Skeletal muscle tissue (tissue), 4 donors: ENCODE data around the gene RIPOR3. TPM values are rescaled to one million over a fixed set of nuclear protein-coding genes. Genes with fewer than 3 reads are reported as not detected.

Source experiments
- H3K27ac ChIP-seq: one replicate; pipeline ENCODE4 v1.7.0; 2013; ENCODE audit warnings: mild to moderate bottlenecking, low read depth, low read length, inconsistent platforms
- H3K27me3 ChIP-seq, 3 donors: one replicate each; pipeline ENCODE4 v1.7.0; 2013; ENCODE audit warnings: low read length in 3 of 3; ENCODE audit not compliant: control insufficient read depth in 3 of 3, insufficient read depth in 3 of 3
- H3K36me3 ChIP-seq, 3 donors: one replicate each; pipeline ENCODE4 v1.7.0; 2013; ENCODE audit warnings: low read length in 3 of 3; ENCODE audit not compliant: control insufficient read depth in 3 of 3, insufficient read depth in 3 of 3
- H3K4me1 ChIP-seq, 3 donors: one replicate each; pipeline ENCODE4 v1.7.0; 2013; ENCODE audit warnings: low read length in 3 of 3, mild to moderate bottlenecking in 3 of 3; ENCODE audit not compliant: control insufficient read depth in 3 of 3, insufficient read depth in 3 of 3
- H3K4me3 ChIP-seq, 3 donors: one replicate each; pipeline ENCODE4 v1.7.0; 2013; ENCODE audit warnings: low read length in 3 of 3
- H3K9ac ChIP-seq, 3 donors: one replicate each; pipeline ENCODE4 v1.7.0; 2013; ENCODE audit warnings: low read length in 3 of 3, mild to moderate bottlenecking in 3 of 3, moderate library complexity in 2 of 3, low read depth in 1 of 3
- H3K9me3 ChIP-seq, 3 donors: one replicate each; pipeline ENCODE4 v1.7.0; 2013; ENCODE audit warnings: low read length in 3 of 3; ENCODE audit not compliant: control insufficient read depth in 3 of 3
- total RNA-seq: library from RNA; depleted of rRNA; stranded (reverse); fragments of >200 nt; gene quantifications from one replicate; pipeline ENCODE4 v1.2.3, GENCODE V29; 2014
- donor health status: Osteomylitis.

The RIPOR3 gene
- total RNA-seq, 1 donor from 2014 or later = 2.6 TPM

DNA sequence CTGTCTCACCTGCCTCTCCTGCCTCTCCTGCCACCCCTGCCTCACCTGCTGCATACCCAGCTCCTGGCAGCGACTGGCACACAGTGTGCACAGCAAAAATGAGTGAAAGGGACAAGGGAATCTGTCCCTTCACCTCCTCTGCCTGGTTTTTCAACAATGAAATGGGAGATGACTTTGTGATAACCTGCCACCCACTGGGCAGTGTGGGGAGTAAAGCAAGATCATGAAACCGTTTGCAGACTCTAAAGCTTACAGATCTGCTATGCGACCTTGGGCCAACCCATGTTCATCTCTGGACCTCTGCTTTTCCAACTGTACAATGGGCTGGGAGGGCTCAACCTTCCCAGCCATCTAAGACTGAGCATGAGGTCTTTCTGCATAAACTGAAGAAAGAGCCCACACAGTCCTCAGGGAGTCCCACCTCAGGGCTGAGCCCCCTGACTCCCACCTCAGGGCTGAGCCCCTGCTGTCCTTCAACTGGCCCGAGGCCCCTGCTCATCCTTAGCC is 81.1 kb downstream of the RIPOR3 start:
- Histone ChIP-seq H3K9ac (no peak overlapping the region), H3K4me3 (no peak overlapping the region), H3K9me3 (no peaks in the 10 kb centered on the region), H3K36me3 (no peaks in the 10 kb centered on the region), H3K27ac (no peak overlapping the region), H3K27me3 (no peaks in the 10 kb centered on the region), H3K4me1 (peaks cover 0 to 4% (median 0%) of the 10 kb centered on the region in 3 donors)

GRCh38 chr20:50609438-50609989 is 81.8 kb downstream of the RIPOR3 start:
- H3K9ac ChIP-seq = no peak overlapping the region
- peaks cover 0 to 4% (median 0%) of the 10 kb centered on the region in 3 donors for H3K4me1 ChIP-seq
- no peaks in the 10 kb centered on the region for H3K9me3 ChIP-seq
- H3K27me3 ChIP-seq = no peaks in the 10 kb centered on the region
- H3K36me3 ChIP-seq = no peaks in the 10 kb centered on the region
- H3K4me3 ChIP-seq = no peak overlapping the region
- no peak overlapping the region for H3K27ac ChIP-seq

GRCh38 chr20:50608750-50609104 is 82.6 kb downstream of the RIPOR3 start:
- Histone ChIP-seq H3K27ac (no peak overlapping the region), H3K4me1 (peaks cover 0 to 4% (median 0%) of the 10 kb centered on the region in 3 donors), H3K9me3 (no peaks in the 10 kb centered on the region), H3K9ac (no peak overlapping the region), H3K36me3 (peaks cover 0 to 2% (median 0%) of the 10 kb centered on the region in 3 donors), H3K27me3 (no peaks in the 10 kb centered on the region), H3K4me3 (no peak overlapping the region)

DNA sequence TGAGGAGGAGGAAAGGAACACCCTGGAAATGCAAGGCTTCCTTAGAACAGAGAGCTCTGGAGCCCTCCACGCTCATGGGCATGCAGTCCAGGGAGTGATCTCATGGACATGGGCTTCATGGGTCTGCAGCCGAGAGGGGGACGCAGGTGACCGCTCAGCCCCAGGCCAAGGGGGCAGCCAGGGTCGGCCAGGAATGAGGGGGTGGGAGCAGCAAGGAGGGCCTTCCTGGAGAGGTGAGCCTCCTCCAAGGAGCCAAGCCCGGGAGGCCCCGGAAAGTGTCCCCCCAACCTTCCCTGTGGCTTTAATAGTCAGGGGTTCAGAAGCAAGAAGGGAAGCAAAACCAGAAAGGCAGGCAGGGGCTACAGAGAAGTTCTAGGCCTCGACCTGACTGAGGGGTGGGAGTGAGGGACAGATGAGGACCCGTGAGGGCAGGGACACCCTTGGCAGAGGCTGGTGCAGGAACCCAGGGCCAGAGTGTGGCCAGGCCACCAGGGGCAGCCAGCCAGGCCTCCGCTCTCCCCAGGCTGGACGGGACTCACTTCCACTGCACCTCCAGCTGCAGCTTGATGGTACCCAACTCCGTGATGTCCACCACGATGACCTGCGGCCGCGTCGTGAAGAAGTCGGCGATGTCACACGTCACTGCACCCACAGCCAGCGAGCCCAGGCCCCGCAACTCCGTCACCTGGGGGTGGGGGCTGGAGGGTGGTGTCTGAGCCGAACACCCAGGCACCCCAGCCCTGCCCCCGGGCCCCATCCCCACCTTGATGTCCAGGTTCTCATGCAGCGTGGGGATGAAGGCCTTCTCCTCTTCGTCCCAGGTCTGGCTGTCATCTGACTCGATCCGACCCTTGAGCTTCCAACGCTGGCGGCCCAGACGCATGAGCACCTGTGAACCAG is 83.2 kb downstream of the RIPOR3 start:
- Histone ChIP-seq H3K36me3 (peaks cover 0 to 2% (median 0%) of the 10 kb centered on the region in 3 donors), H3K9ac (no peak overlapping the region), H3K9me3 (no peaks in the 10 kb centered on the region), H3K27ac (no peak overlapping the region), H3K27me3 (peaks cover 0 to 5% (median 0%) of the 10 kb centered on the region in 3 donors), H3K4me3 (no peak overlapping the region), H3K4me1 (peaks cover 0 to 4% (median 0%) of the 10 kb centered on the region in 3 donors)

GRCh38 chr20:50607436-50607835 is 83.9 kb downstream of the RIPOR3 start:
- Histone ChIP-seq H3K36me3 (peaks cover 0 to 2% (median 0%) of the 10 kb centered on the region in 3 donors), H3K27ac (no peak overlapping the region), H3K27me3 (peaks cover 0 to 9% (median 3%) of the 10 kb centered on the region in 3 donors), H3K9ac (no peak overlapping the region), H3K4me3 (no peak overlapping the region), H3K9me3 (no peaks in the 10 kb centered on the region), H3K4me1 (peaks cover 0 to 4% (median 0%) of the 10 kb centered on the region in 3 donors)

- Histone ChIP-seq H3K9ac (no peak overlapping the region), H3K9me3 (no peaks in the 10 kb centered on the region), H3K27ac (no peak overlapping the region), H3K36me3 (peaks cover 0 to 2% (median 0%) of the 10 kb centered on the region in 3 donors), H3K4me3 (no peak overlapping the region), H3K4me1 (no peaks in the 10 kb centered on the region), H3K27me3 (peaks cover 6 to 25% (median 10%) of the 10 kb centered on the region in 3 donors)
These were observed 86.2 kb downstream of the RIPOR3 start for GRCh38 chr20:50605136-50605535.

GRCh38 chr20:50604451-50604850 is 86.9 kb downstream of the RIPOR3 start:
- peaks cover 0 to 2% (median 0%) of the 10 kb centered on the region in 3 donors for H3K36me3 ChIP-seq

GRCh38 chr20:50602432-50603088 is 88.8 kb downstream of the RIPOR3 start:
- Histone ChIP-seq H3K27me3 (peaks cover 8 to 40% (median 13%) of the 10 kb centered on the region in 3 donors), H3K9me3 (no peaks in the 10 kb centered on the region), H3K27ac (no peak overlapping the region), H3K4me3 (no peak overlapping the region), H3K9ac (no peak overlapping the region), H3K4me1 (peaks cover 0 to 3% (median 3%) of the 10 kb centered on the region in 3 donors), H3K36me3 (peaks cover 0 to 2% (median 0%) of the 10 kb centered on the region in 3 donors)

More at GRCh38 chr20:50604451-50604850, 86.9 kb downstream of the RIPOR3 start:
- H3K4me3 ChIP-seq = no peak overlapping the region
- peaks cover 0 to 2% (median 1%) of the 10 kb centered on the region in 3 donors for H3K4me1 ChIP-seq
- no peak overlapping the region for H3K9ac ChIP-seq
- peaks cover 6 to 27% (median 11%) of the 10 kb centered on the region in 3 donors for H3K27me3 ChIP-seq
- no peaks in the 10 kb centered on the region for H3K9me3 ChIP-seq
- H3K27ac ChIP-seq = no peak overlapping the region

- Histone ChIP-seq H3K27me3 (peaks cover 12 to 44% (median 14%) of the 10 kb centered on the region in 3 donors), H3K9me3 (no peaks in the 10 kb centered on the region), H3K9ac (no peak overlapping the region), H3K27ac (no peak overlapping the region), H3K36me3 (peaks cover 0 to 2% (median 0%) of the 10 kb centered on the region in 3 donors), H3K4me3 (no peak overlapping the region), H3K4me1 (peaks cover 0 to 3% (median 3%) of the 10 kb centered on the region in 3 donors)
These were observed 89.6 kb downstream of the RIPOR3 start for GRCh38 chr20:50601511-50602431.
